C4-2B (cell line): ENCODE measurements around the gene ANAPC4.

Experiments used
- H3K27ac ChIP-seq: fragments of 450-650 bp; 2 replicates; pipeline ENCODE4 v1.5.1; 2017
- CTCF ChIP-seq: fragments of 450-650 bp; conservative IDR thresholded peaks from 2 replicates; pipeline ENCODE4 v1.5.1; 2017; ENCODE audit warnings: mild to moderate bottlenecking
- ZFX ChIP-seq: fragments of 450-650 bp; IDR thresholded peaks from 2 replicates; pipeline ENCODE4 v1.6.1; 2017

The ANAPC4 gene

GRCh38 chr4:25405453-25405852 lies 28.4 kb downstream of the ANAPC4 start:
- TF ChIP-seq ZFX (no peak), CTCF (no peak)
- no peak overlapping the region for H3K27ac ChIP-seq

GRCh38 chr4:25406081-25406692 lies 29.1 kb downstream of the ANAPC4 start:
- no peak for TF ChIP-seq ZFX
- no peak for TF ChIP-seq CTCF
- H3K27ac ChIP-seq: no peak overlapping the region

- H3K27ac ChIP-seq: no peak overlapping the region
- no peak for TF ChIP-seq ZFX
- TF ChIP-seq CTCF: no peak
Measured at GRCh38 chr4:25410820-25411529, 33.9 kb downstream of the ANAPC4 start.

- H3K27ac ChIP-seq: no peak overlapping the region
- no peak for TF ChIP-seq CTCF
- no peak for TF ChIP-seq ZFX
Measured at GRCh38 chr4:25413261-25413660, 36.2 kb downstream of the ANAPC4 start.

GRCh38 chr4:25417014-25417413 lies 40.0 kb downstream of the ANAPC4 start:
- H3K27ac ChIP-seq: no peak overlapping the region
- TF ChIP-seq CTCF: no peak

GRCh38 chr4:25420931-25421330 lies 43.9 kb downstream of the ANAPC4 start:
- no peak for TF ChIP-seq ZFX
- TF ChIP-seq CTCF: no peak
- H3K27ac ChIP-seq: no peak overlapping the region

GRCh38 chr4:25421816-25422525 lies 44.9 kb downstream of the ANAPC4 start:
- TF ChIP-seq CTCF (no peak), ZFX (no peak)

More at GRCh38 chr4:25421816-25422525, 44.9 kb downstream of the ANAPC4 start:
- H3K27ac ChIP-seq: no peak overlapping the region
